ENCODE measurements around the gene SULT6B1.
"Not testable (repeated sequence)": the region's sequence is repeated elsewhere in the genome, so short reads cannot be mapped to it uniquely, and the experiment has no call there.

The SULT6B1 gene

DNA sequence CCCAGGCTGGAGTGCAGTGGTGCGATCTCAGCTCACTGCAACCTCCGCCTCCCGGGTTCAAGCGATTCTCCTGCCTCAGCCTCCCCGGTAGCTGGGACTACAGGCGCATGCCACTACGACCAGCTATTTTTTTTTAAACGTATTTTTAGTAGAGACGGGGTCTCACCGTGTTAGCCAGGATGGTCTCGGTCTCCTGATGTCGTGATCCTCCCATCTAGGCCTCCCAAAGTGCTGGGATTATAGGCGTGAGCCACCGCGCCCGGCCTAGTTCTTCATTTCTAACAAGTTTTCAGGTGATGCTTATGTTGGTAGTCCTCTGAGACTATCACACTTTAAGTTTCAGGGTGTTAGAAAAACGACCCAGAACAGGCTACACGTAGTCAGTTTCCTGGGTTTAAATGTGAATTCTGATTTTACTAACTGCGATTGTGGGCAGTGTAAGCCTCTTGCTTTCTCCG, 7.4 kb upstream of the SULT6B1 start:
- not testable (repeated sequence) for DNase-seq

DNA sequence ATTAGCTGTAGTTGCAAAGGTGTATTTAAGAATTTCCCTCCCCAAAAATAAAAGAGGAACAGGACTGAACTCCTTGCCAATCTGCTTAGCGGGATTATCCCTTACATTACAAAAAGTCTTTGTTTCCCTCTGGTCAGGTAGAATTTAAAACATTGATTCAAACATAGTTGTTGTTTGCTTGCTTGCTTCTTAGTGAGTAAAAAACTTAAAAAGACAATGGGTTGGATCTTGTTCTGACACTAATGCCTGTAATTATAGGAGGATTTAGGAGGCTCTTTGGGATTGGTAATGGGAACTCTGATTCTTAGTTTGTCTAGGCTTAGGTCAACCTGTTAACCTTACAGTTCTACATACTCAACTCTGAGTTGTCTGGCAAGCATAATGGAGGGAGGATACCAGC, 4.1 kb upstream of the SULT6B1 start:
- no peak for DNase-seq

DNA sequence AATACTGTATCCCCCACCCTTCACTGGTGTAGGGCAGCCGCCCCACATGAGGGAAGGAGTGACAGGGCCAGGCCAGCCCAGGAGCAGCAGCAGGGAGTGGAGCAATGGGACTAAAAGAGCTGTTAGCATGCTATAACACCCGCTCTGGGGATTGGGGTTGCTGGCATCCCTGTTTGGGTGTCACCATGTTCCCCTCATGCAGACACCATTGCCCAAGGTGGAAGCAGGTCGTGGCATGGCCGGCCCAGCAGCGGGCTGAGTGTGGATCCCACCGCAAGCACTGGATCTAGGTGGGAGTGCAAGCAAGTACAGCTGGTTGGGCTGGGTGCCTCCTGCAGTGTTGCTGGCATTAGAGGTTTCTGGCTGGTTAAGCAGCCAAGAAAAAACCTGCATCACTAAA, 3.3 kb upstream of the SULT6B1 start:
- DNase-seq = no peak

DNA sequence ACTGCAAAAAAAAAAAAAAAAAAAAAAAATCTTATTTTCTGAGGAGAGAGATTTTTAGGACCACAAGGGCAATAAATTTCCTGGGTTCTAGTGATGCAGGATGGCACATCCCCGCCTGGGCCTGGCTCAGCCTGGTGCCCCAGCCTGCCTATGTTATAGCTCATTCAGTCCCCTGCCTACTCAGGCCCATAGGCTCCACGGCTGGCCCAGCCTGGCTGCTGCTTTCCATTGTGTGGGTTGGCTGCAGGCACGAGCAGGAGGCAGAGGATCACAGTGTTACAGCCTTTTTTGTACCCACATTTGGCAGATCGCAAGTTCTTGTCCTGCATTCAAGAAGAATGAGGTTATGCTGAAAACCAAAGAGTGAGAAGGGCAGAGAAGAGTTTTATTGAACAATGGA, 2.8 kb upstream of the SULT6B1 start:
- DNase-seq = no peak

DNA sequence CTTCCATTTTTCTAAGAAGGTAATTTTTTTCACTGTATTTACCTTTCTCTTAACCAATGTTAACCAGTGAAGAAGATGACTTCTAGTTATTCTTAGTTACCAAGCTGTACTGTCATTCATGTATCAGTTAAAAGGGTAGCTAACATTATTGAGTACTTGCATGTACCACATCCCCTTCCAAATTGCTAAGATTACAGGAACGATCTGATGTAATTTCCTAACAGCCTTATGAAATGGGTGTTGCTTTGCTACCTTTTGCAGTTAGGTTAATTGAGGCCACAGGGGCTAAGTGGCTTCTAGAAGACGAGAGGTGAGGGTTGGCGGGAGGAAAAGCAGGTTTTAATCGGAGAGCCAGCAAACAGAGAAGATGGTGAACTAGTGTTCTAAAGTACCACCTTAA, 1.8 kb upstream of the SULT6B1 start:
- no peak for DNase-seq

DNA sequence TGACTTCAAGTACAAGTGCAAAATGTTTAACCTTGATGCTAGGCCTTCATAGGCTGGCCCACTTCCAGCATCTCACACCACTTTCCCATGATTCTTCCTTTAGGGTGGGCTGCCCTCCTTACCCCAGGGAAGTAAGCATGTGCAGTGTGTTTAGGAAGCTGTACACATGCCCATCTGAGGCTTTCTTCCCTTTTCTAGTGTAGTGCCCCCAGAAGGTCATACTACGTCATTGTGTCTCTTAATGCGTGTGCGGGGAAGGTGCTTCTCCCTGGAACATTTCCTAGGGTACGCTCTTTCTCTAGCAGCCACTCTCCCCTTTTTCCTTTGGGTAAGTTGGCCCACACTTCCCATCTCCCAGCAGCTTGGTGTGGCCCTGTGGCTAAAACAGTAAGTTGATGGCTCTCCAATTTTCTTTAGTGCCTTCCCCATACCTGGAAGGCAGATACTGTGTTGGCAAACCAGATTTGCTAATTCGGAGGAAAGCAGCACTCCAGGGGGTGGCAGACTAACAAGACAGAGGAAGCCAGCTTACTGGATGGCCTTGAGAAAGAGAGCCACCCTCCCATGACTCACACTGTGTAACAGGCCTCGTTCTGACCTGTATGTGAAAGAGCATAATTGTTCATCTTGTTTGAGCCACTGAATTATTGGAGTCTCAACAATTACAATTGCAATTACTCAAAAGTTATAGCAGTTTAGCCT, 1.1 kb upstream of the SULT6B1 start:
- no peak for DNase-seq

DNA sequence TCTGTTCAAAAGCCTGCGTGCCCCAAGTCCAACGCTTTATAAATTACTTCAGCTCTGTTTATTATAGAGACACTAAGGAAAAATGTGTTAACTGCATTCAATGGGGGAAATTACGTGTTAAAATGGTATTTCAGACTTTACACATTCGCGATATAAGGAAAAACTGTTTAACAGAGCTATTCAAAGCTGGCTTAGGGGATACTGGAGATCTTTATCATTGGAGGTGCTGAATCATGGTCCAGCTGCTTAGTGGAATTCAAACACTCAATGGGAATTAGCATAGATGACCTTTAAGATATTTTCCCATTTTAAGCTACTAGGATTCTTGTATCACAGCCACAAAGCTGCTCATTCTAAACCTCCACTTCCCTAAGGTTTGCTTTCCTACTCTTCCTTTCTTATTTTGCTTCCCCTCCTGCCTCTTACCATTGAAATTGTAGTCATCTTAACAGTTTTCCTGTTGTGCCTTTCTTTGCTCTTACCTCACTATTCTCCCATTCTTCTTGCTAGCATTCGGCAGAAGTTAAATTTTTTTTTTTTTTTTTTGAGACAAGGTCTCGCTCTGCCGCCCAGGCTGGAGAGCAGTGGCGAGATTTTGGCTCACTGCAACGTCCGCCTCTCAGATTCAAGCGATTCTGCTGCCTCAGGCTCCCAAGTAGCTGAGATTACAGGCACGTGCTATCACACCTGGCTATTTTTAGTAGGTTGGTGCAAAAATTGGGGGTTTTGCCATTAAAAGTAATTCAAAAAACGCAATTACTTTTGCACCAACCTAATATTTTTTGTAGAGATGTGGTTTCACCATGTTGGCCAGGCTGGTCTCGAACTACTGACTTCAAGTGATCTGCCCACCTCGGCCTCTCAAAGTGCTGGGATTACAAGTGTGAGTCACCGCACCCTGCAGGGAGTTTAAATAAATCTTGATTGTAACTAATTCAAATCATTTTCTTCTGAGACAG, 6.5 kb downstream of the SULT6B1 start:
- no peak for DNase-seq

DNA sequence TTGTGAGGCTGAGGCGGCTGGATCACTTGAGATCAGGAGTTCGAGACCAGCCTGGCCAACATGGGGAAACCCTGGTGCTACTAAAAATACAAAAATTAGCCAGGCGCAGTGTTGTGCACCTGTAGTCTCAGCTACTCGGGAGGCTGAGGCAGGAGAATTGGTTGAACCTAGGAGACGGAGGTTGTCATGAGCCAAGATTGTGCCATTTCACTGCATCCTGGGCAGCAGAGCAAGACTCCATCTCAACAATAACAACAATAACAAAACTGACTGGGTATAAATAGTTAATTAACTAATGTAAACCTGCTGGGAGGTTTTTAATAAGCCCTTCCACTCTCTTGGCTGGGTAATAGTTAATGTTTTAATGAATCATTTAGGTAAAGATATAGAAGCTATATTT, 7.8 kb downstream of the SULT6B1 start:
- no peak for DNase-seq

DNA sequence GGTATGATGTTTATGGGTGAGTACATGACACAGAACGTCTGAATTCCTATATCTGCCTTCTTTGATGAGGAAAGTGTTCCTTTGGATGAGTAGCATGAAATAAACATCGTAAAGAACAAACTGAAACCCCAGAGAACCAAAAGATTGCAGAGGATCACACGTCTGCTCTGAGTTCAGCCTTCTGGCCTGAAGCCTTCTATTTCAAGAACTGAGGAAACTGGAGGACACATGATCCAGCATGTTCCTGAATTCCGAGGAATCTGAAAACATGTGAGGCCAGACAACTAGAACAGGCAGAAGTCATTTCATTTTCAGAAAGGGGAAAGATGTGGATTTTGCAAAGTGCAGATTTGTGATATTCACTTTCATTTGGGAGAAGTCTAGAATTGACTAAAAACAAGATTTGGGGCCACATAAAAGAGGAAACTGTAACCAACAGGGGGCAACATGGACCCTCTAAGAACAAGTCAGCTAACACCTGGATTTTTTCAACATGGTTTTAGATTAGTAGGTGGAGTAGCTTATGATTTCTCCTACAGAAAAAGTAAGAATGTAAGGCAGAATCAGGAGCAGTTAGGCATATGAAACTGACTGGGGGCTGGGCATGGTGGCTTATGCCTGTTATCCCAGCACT, 8.3 kb downstream of the SULT6B1 start:
- DNase-seq = no peak

DNA sequence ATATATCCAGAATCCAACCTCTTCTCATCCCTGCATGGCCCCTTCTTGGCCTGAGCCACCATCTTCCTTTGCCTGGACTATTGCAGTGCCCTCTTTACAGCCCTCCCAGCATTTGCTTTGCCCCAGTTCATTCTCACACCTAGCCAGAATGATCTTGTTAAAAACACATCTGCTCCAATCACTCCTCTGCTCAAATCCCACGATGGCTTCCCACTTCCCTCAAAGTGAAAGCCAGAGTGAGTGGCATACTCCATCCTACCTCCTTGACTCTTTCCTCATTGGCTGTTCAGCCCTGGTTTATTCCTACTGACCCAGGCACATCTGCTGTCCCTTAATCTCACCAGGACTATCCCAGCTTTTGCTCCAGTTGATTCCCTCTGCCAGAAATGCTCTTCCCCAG, 14.7 kb downstream of the SULT6B1 start:
- no peak for DNase-seq

DNA sequence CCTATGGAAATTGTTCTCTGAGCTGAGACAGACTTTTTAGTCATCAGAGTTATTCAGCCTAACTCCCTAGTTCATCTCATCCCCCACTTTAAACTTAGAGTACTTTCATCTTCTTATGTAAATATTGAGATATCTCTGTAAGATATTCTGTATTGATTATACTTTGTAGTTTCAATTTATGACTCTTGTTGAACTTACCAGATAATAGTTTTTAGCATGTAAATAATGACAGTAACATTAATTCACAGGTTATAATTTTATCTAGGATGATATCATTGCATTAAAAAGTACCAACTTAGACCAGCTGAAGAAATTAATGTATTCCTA, 16.9 kb downstream of the SULT6B1 start:
- DNase-seq = no peak

DNA sequence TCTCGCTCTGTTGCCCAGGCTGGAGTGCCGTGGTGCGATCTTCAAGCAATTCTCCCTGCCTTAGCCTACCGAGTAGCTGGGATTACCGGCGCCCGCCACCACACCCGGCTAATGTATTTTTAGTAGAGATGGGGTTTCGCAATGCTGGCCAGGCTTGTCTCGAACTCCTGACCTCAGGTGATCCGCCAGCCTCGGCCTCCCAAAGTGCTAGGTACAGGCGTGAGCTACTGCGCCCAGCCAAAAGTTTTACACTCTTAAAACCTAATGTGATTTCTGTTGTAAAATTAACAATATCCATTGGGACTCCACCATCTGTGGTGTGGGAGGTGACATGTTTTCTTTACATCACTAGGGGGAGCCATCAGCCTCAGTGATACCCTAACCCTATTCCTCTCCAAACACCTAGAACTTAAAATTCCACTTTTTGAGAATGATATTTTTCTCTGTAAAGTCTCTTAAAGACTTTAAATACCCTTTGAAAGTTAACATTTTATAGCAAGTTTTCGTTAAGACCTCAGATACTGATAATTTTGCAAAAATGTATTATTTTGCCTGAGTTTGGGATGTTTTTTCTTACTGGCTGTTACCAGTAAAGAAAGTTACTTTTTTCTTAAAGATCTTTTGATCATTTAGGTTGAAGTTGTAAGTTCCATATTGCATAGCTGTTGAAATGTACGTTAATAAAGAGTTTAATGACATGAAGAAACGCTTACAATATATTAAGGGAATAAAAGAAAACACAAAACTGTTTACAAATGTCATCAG, 20.1 kb downstream of the SULT6B1 start:
- no peak for DNase-seq

DNA sequence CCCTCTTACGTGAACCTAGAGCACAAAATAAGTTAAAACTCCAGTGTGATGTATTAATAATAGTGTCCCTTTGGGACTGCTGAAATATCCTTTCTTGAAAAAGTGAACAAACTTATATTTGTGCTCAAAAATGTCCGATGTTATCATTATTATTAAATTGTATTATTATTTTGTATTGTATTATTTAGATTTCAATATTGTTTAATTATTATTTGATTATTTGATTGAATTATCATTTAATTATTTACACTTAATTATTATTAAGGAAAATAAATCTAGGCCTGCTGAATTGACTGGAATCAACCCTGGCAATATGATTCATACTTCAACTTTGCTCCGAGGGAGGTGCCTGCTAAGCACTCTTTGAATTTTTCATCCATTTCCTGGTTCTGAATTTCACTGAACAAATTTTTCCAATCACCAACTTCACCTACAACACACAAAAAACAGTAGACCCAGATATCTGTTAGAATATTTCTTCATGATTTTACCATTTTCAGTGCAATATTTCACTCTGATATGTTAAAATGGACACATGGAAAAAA, 20.8 kb downstream of the SULT6B1 start:
- no peak for DNase-seq

DNA sequence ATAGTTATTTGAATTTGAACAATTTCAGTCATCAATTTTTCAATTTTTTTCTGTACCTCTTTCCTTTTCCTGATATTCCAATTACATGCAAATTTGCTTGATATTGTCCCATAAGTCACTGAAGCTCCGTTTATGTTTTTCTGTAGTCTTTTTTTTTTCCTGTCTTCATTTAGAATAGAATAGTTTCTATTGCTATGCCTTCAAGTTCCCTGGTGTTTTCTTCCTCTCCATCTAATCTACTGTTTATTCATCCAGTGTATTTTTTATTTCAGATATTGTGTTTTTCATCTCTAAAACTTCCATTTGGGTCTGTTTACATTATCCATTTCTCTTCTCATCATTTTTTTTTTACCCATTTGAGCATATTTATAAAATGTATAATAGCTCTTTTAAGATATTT, 23.7 kb downstream of the SULT6B1 start:
- DNase-seq = no peak

DNA sequence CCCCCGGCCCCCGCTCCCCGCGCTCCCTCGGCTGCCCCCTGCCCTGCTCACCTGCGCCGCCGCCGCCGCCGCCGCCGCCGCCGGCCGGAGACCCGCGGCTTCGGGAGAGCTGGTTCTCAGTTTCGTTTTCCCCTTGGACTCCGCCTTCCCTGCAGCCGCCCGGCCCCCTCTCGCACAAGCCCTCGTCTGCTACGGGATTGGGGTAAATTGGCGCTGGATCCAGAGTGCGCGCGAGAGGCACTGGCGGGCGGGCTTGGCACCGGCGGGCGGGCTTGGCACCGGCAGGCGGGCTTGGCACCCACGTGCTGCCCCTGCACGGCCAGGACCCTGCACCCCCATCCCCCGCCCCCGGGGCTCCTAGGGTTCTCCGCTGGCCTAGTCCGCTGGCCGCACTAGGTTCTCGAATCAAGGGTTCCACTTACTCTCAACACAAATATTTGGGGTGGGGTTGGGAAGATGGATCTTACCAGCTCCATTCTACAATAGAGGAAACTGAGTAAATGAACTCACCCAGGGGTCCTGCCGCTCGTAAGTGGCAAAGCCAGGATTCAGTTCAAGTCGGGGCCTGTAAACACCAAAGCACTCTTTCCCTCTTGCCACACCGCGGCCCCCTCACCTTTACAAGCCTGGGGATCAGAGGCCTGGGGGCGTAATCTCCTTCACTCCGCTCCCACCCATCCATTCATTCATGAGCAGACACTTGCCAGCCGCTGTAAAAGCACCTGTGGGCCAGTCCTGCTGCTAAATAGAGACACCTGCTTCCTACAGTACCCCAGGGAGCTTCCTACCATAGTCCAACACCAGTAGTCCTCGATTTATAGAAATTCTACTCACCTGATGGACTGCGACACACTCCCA, 31.4 kb downstream of the SULT6B1 start, which contains the start of gene EIF2AK2:
EIF2AK2 (minus strand) TSS at position 124 of the 858 bp plus-strand sequence. CDS start 9,174 bp downstream, outside the sequence.
- peak; percentile 55 for DNase-seq

DNA sequence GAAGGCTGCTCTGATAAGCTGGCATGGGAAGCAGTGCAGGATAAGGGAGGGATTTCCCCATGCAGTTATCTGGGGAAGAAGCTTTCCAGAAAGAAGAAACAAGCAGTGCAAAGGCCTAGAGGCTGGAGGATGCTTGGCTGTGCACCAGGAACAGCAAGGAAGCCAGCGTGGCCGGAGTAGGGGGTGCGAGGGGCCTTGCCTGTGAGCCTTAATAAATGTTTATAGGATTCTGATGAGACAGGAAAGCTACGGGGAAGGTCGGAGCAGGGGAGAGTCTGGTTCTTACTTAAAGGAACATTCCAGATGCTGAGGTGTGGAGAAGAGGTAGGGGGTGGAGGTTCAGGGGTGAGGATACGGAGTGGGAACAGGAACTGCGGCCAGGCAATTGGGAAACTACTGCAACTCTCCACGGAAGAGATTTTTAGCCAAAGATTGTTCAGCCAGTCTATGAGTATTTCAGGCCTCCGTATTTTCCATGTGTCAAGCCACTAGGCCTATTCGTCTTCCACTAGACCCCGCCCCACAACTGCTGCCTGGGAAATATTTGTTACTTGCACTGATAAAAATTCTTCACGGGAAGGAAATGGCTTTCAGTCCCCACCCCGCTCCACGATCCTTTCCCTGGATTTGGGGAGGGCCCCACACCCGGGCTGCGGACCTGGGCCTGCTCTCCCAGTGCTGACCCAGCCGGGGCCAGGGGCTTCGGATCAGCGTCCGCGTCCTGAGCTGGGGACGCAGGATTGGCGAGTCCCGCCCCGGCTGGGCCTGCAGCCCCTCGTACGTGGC, 32.2 kb downstream of the SULT6B1 start:
- DNase-seq = peak; percentile 20

DNA sequence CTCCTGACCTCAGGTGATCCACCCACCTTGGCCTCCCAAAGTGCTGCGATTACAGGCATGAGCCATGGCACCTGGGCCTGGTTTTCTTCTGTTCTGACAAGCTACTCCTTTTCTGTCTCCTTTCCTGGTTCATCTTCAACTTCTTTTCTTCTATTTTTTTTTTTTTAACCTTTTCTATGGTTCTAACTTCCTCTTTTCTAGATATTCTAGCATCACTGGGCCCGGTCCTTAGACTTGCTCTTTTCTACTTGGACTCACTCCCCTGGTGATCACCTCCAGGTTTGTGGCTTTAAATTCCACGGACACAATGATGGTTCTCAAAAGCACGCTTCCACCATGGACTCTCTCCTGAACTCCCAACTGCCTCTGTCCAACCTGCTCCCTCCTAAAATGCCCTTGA, 33.7 kb downstream of the SULT6B1 start:
- DNase-seq = no peak

DNA sequence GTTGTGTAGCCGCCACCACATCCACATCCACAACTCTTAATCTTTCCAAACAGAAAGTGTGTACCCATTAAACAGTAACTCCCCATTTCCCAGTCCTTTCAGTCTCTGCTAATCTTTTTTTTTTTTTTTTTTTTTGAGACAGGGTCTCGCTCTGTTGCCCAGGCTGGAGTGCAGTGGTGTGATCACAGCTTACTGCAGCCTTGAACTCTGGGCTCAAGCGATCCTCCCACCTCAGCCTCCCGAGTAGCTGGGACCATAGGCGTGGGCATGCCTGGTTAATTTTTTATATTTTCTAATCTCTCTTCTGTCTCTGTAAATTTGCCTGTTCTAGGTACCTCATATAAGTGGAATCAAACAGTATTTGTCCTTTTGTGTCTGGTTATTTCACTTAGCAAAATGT, 35.2 kb downstream of the SULT6B1 start:
- no peak for DNase-seq

DNA sequence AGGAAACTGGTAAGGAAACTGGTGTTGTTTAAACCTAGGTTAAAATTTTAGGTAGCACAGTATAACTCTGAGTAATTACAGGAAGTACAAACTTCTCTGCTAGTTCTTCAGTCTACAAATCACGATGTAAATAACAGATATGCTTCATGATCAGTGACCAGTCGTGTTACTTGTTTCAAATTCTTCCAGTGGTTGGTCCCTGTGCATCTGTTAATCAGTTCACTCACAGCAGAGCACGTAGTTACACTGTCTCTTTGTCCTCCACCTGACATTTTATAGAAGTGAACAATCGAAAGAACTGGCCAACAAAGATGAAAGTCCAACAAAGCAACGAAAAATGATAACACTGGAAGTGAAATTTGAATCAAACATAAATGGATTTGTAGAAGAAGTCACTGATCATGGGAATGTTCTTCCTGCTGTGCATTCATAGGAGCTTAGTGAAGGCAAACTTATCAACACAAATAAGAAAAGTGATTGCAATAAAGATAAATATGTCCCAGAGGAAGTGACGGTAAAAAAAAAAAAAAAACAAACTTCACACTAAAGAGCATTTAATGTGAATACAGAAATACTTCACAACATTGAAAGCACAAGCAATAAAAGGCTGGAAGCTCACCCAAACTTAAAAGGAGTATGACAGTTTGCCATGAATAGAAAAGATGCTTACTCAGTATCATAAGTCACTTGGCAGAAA, 38.7 kb downstream of the SULT6B1 start:
- DNase-seq = no peak

DNA sequence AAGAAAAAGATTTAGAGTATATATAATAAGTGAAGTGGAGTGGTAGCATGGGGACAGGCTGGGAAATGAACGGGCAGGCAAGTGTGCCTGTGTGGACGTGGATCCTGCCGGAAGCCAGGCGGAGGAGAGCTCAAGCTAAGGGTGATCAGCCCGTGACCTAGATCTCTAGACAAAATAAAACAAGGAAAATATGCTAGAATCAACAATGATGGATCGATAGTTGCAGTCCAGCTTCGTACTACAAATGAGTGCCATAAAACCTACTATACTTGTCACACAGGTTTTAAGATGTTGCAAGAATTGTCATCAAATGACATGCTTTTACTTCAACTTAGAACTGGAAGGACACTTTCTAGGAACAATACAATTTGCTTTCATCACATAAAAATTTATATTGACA, 40.1 kb downstream of the SULT6B1 start:
- no peak for DNase-seq
